ENCODE measurements around the gene CA10. TPM values are rescaled to one million over a fixed set of nuclear protein-coding genes. Genes with fewer than 3 reads are reported as not detected.
A peak's percentile ranks its signal among the peaks of the same experiment; 100 is the strongest.

The CA10 gene
- total RNA-seq, 2 donors from 2014 or later, result not detected

DNA sequence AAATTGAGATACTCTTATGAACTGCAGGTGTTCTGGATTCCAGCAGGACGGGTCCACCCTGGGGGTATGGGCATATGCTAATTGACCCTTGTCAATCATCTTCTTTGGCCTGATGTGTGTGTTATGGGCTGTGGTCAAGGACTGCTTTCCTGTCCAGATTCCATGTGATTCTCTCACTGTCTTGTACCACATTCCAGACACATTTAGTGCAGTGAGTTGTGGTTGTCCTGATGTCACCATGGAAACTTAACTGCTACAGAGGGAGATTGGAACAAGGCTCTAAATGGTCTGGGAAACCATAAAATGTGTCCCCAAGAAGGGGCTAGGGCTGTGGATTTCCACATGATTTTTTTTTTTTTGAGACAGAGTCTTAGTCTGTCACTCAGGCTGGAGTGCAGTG, 530.7 kb downstream of the CA10 start:
- H3K4me3 Mint-ChIP-seq, result no peak overlapping the region
- peaks cover 9% of the 10 kb centered on the region for H3K9me3 Mint-ChIP-seq
- H3K4me1 Mint-ChIP-seq (ENCODE audit: low read depth in 2 of 2), result no peaks in the 10 kb centered on the region
- H3K27ac Mint-ChIP-seq, result no peak overlapping the region
- peaks cover 9 to 27% of the 10 kb centered on the region in 2 donors for H3K27me3 Mint-ChIP-seq
- DNase-seq (ENCODE audit: low spot score) (no peak), ATAC-seq (no peak)
- H3K36me3 Mint-ChIP-seq, result peaks cover 7% of the 10 kb centered on the region

DNA sequence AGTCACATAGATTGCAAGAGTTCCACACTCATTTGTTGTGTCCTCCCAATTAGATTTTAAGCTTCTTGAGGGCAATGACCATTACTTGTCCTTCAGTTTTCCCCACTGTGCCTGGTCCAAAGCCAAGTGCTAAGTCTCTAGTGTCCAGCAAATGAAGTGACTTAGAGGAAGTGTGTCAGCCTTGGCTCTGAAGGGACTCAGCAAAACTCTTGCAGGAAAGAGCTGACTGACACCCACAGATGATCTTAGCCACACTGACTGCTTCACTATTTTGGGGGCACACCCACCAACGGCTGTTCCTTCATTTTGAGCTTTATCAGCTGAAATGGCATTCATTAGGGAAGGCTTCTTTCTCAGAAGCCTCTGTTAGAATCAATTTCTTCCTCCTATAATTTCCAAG, 540.0 kb downstream of the CA10 start:
- H3K9me3 Mint-ChIP-seq, result no peaks in the 10 kb centered on the region
- no peak overlapping the region for H3K27ac Mint-ChIP-seq
- H3K27me3 Mint-ChIP-seq, result peaks cover 13 to 39% of the 10 kb centered on the region in 2 donors
- DNase-seq (ENCODE audit: low spot score) (no peak), ATAC-seq (no peak)
- no peaks in the 10 kb centered on the region for H3K4me1 Mint-ChIP-seq (ENCODE audit: low read depth in 2 of 2)
- H3K4me3 Mint-ChIP-seq, result no peak overlapping the region
- peaks cover under 1% of the 10 kb centered on the region for H3K36me3 Mint-ChIP-seq

DNA sequence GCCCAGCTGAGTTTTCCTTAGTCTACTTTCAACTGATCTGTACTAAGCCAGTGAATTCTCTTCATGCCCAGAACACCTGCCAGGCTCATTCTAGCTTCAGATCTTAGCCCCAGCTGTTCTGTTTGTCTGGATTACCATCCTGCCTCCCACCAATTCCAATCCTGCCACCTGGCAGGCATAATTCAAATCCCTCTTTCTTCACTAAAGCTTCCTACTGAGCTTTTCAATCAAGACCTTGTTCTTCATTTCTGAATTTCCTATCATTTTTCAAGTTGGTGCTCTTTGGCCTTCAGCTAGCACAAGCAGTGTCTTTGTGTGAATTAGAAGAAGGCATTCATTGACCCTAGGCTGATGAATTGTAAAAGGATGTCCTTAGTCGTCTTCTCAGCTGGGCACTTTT, 540.5 kb downstream of the CA10 start:
- Mint-ChIP-seq H3K4me3 (no peak overlapping the region), H3K9me3 (no peaks in the 10 kb centered on the region), H3K27me3 (peaks cover 13 to 35% of the 10 kb centered on the region in 2 donors), H3K36me3 (no peaks in the 10 kb centered on the region), H3K27ac (no peak overlapping the region), H3K4me1 (ENCODE audit: low read depth in 2 of 2) (no peaks in the 10 kb centered on the region)
- ATAC-seq (no peak), DNase-seq (ENCODE audit: low spot score) (no peak)

DNA sequence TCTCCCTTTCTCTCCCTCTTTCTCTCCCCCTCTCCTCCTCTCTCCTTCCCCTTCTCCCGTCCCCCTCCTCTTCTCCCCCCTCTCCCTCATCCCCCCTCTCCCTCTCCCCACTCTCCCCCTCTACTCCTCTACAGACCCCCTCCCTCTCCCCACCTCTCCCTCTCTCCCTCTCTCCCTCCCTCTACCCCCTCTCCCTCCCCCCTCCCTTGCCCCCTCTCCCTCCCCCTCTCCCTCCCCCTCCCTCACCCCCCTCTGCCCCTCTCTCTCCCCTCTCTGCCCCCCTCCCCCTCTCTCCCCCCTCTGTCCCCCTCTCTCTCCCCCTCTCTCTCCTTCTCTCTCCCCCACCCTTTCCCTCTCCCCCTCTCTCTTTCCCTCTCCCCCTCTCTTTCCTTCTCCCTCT, 545.3 kb downstream of the CA10 start:
- Mint-ChIP-seq H3K27me3 (peaks cover 13 to 21% of the 10 kb centered on the region in 2 donors), H3K36me3 (no peaks in the 10 kb centered on the region), H3K27ac (no peak overlapping the region), H3K4me1 (ENCODE audit: low read depth in 2 of 2) (peaks cover 0 to 2% of the 10 kb centered on the region in 2 donors), H3K4me3 (no peak overlapping the region), H3K9me3 (no peaks in the 10 kb centered on the region)
- DNase-seq (ENCODE audit: low spot score) (no peak), ATAC-seq (no peak)

DNA sequence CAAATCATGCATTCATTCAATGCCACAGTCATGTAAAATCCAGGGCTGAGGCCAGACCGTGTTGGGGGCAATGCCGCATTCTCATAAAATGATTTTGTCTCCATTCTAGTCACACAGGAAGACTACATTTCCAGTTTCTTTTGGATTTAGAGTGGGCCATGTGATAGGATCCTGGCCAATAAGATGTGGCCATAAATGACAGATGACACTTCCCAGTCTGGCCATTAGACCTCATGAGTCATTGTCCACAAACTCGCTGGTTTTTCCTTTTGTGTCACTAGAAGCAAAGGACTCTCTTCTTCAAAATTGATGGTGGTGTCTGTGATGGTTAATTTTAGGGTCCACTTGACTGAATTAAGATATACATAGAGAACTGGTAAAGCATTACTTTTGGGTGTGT, 545.8 kb downstream of the CA10 start:
- H3K9me3 Mint-ChIP-seq, result no peaks in the 10 kb centered on the region
- ATAC-seq, result no peak
- no peak overlapping the region for H3K4me3 Mint-ChIP-seq
- no peak for DNase-seq (ENCODE audit: low spot score)
- H3K36me3 Mint-ChIP-seq, result no peaks in the 10 kb centered on the region
- peaks cover 0 to 2% of the 10 kb centered on the region in 2 donors for H3K4me1 Mint-ChIP-seq (ENCODE audit: low read depth in 2 of 2)
- no peak overlapping the region for H3K27ac Mint-ChIP-seq
- peaks cover 8 to 18% of the 10 kb centered on the region in 2 donors for H3K27me3 Mint-ChIP-seq

DNA sequence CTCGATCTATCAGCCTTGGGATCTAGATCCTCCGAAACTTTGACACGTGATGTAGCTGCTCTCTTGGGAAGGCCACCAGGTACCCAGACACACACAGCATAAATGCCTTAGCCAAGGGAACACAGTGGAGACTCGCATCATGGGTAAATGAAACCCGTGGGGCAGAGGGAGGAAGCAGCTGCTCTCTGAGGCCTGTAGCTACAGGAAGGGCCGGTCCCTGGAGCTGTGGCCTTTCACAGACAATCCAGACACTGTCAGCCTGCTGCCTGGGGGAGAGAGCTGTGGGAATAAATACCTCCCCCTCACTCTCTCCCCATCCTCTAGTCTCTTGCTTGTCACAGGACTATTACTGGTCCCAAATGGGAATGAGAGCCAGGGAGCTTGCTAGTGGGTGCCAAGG, 546.9 kb downstream of the CA10 start:
- H3K9me3 Mint-ChIP-seq, result no peaks in the 10 kb centered on the region
- DNase-seq (ENCODE audit: low spot score) (no peak), ATAC-seq (peak in 1 of 2 donors; percentile 25)
- no peak overlapping the region for H3K4me3 Mint-ChIP-seq
- peaks cover 7 to 11% of the 10 kb centered on the region in 2 donors for H3K27me3 Mint-ChIP-seq
- H3K4me1 Mint-ChIP-seq (ENCODE audit: low read depth in 2 of 2), result peaks cover 0 to 2% of the 10 kb centered on the region in 2 donors
- H3K27ac Mint-ChIP-seq, result no peak overlapping the region
- no peaks in the 10 kb centered on the region for H3K36me3 Mint-ChIP-seq

DNA sequence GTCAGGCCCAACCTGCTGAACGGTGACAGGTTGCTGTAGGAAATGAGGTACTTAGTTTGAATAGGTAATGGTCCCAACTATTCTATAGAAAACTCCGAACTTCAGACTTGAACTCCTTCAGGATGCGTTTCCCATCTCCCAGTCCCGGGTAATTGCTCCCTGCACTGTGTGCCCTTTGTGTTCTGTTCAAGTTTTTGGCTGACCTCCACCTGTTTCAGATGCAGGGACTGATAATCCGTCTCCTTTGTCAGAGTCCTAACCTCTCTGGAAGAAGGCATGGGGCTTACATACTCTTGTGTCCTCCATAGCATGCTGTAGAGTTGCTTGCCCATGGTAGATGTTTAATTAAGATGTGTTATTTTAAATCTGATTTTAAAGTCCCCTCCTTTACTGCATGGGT, 547.7 kb downstream of the CA10 start:
- Mint-ChIP-seq H3K4me1 (ENCODE audit: low read depth in 2 of 2) (peaks cover 0 to 2% of the 10 kb centered on the region in 2 donors), H3K27ac (no peak overlapping the region), H3K4me3 (no peak overlapping the region), H3K36me3 (no peaks in the 10 kb centered on the region), H3K27me3 (peaks cover 6 to 9% of the 10 kb centered on the region in 2 donors), H3K9me3 (no peaks in the 10 kb centered on the region)
- ATAC-seq (no peak), DNase-seq (ENCODE audit: low spot score) (no peak)

DNA sequence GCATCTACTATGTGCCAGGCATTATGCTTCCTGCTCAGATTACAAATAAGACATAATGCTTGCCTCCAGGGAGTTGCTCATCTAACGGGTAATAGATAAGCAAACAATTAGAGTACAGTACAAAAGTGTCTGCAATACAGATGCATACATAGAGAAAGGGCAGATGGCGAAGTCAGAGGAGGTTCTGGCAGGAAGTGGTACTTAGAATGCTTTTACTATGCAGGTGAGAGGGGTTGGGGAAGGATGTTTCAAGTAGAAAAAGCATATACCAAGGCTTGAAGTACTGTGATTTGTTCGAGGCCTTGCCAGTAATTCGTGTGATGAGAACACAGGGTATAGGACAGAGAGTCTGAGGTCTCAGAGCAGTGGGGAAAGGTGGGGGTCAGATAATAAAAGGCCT, 548.4 kb downstream of the CA10 start:
- no peak overlapping the region for H3K27ac Mint-ChIP-seq
- peaks cover 4 to 7% of the 10 kb centered on the region in 2 donors for H3K27me3 Mint-ChIP-seq
- DNase-seq (ENCODE audit: low spot score), result no peak
- H3K36me3 Mint-ChIP-seq, result no peaks in the 10 kb centered on the region
- peaks cover 0 to 2% of the 10 kb centered on the region in 2 donors for H3K4me1 Mint-ChIP-seq (ENCODE audit: low read depth in 2 of 2)
- no peak for ATAC-seq
- H3K9me3 Mint-ChIP-seq, result no peaks in the 10 kb centered on the region
- no peak overlapping the region for H3K4me3 Mint-ChIP-seq

DNA sequence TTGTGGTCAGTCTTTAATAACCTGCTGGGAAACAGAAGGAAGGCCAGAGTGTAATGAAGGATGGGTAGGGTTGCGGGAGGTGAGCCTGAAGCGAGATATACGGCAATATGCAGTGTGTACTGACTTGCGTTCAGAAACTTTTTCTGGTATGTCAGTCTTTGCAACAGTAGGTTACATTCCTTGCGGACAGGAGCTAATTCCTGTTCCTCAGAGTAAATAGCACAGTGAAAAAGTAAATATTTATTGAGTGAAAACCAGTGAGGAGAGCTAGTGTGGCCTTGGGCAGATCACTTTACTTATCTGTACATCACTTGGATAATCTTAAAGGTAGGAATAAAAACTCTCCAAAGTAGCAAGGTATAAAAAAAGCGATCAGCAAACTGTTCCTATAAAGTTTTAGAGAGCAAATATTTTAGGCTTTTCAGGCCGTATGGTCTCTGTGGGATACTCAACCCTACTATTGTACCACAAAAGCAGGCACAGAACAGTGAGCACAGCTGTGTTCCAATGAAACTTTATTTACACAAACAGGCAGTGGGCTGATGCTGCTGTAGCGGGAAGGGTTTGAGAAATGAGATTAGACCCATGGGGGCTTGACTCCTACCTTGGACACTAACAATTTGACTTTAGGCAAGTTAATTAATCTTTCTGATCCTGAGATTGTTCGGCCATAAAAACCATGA, 550.1 kb downstream of the CA10 start:
- Mint-ChIP-seq H3K9me3 (no peaks in the 10 kb centered on the region), H3K27ac (no peak overlapping the region), H3K4me3 (no peak overlapping the region), H3K4me1 (ENCODE audit: low read depth in 2 of 2) (peaks cover 0 to 2% of the 10 kb centered on the region in 2 donors), H3K36me3 (no peaks in the 10 kb centered on the region), H3K27me3 (peaks cover 6 to 9% of the 10 kb centered on the region in 2 donors)
- no peak for DNase-seq (ENCODE audit: low spot score)
- ATAC-seq, result no peak

DNA sequence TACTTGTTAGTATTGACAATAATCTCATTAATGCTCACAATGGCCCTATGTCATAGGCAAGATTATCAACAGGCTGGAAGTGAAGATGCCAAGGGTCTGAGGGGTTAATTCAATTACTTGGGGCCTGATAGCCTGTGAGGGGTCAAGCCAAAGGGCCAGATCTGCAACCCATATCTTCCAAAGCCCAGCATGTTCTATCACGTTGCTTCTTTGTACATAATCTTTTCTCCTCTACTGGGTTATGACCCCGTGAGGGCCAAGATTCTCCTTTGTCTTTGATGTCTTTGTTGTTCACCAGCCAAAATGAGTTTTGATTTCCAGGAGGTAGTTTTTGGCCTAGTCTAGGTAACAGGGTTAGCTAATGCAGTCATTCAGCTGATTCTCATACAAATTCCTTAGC, 551.0 kb downstream of the CA10 start:
- Mint-ChIP-seq H3K9me3 (no peaks in the 10 kb centered on the region), H3K27me3 (peaks cover 6 to 9% of the 10 kb centered on the region in 2 donors), H3K36me3 (no peaks in the 10 kb centered on the region), H3K4me1 (ENCODE audit: low read depth in 2 of 2) (peaks cover 0 to 2% of the 10 kb centered on the region in 2 donors), H3K27ac (no peak overlapping the region), H3K4me3 (no peak overlapping the region)
- DNase-seq (ENCODE audit: low spot score), result no peak
- ATAC-seq, result no peak

DNA sequence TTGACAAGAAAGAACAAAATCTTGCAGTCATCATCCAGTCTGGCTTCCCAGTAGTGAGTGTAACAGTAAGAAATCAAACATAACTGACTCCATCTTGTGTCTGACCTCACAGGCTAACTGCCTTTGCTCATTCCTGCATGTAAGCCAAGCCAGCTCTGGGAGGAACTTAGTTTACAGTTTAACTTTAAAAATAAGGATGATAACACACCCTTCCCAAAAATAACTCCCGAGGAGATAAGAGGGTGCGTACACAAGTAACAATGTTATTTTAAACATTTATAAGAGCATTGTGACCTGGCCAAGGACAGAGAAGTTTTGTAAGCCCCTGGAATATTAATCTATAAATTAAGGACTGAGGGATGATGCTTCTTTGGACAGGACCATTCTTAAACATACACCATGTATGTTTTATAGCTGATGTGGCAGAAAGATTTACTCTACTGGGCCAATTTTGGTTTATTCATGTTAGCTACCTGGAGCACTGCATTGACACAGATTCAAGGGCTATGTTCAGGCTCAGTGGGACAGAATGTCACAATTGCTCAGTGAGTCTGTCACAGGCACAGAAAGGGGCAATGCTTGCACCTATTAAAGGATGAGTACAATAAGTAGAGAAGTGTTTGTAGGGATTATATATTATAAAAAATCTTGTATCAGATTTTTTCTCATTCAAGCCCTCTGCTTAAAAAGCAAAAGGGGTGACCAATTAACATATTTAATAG, 554.1 kb downstream of the CA10 start:
- no peak for ATAC-seq
- Mint-ChIP-seq H3K4me3 (no peak overlapping the region), H3K36me3 (no peaks in the 10 kb centered on the region), H3K27me3 (peaks cover 9 to 10% of the 10 kb centered on the region in 2 donors), H3K4me1 (ENCODE audit: low read depth in 2 of 2) (no peaks in the 10 kb centered on the region), H3K9me3 (no peaks in the 10 kb centered on the region), H3K27ac (no peak overlapping the region)
- DNase-seq (ENCODE audit: low spot score), result no peak

DNA sequence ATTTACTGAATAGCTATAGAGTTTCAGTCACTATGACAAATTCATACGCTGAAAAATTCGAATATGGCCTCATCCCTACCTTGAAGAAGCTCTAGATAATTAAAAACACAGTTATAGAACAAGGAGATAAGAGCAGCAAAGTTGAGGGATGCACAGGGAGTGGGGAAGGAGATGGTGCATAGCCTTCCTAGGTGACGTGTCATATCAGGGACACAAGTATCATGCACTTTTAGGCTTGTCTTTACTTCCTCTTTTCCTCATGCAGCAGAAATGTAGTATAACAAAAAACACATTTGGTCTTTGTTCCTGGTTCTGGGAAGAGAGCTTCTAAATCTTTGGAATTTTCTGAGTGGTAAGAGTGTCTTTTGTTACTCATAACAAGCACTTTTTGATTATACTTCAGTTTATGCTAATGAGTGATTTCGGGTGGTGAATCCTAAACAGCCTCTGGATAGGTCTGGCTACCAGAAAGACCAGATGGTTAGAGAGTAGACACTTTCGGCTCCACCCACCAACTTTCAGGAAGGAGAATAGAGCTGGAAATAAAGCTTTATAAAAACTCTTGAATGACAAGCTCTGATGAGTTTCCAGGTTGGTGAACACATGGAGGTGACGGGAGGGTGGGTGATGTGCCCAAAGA, 556.8 kb downstream of the CA10 start:
- DNase-seq (ENCODE audit: low spot score), result no peak
- H3K4me3 Mint-ChIP-seq, result no peak overlapping the region

DNA sequence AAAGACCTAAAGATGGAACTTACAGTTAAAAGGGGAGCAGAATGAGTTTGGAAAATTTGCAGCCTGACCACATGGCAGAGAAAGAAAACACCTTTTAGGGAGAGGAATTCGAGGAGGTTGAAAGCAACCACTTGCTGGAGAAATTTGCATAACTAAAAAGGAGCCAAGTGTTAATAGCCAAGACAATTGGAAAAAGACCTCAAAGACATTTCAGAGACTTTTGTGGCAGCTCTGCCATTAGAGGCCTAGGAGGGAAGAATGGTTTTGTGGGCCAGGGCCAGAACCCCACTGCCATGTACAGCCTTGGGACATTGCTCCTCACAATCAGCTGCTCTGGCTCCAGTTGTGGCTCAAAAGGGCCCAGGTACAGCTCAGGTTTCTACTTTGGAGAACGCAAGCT, 559.7 kb downstream of the CA10 start:
- Mint-ChIP-seq H3K27ac (no peak overlapping the region), H3K27me3 (peaks cover 13 to 15% of the 10 kb centered on the region in 2 donors), H3K4me1 (ENCODE audit: low read depth in 2 of 2) (no peaks in the 10 kb centered on the region), H3K9me3 (no peaks in the 10 kb centered on the region), H3K4me3 (no peak overlapping the region), H3K36me3 (no peaks in the 10 kb centered on the region)
- no peak for DNase-seq (ENCODE audit: low spot score)
- ATAC-seq, result peak in 1 of 2 donors; percentile 36

More for the DNA sequence above, 556.8 kb downstream of the CA10 start:
- peaks cover 9 to 14% of the 10 kb centered on the region in 2 donors for H3K27me3 Mint-ChIP-seq
- H3K4me1 Mint-ChIP-seq (ENCODE audit: low read depth in 2 of 2), result no peaks in the 10 kb centered on the region
- no peaks in the 10 kb centered on the region for H3K9me3 Mint-ChIP-seq
- H3K36me3 Mint-ChIP-seq, result no peaks in the 10 kb centered on the region
- no peak for ATAC-seq
- no peak overlapping the region for H3K27ac Mint-ChIP-seq

DNA sequence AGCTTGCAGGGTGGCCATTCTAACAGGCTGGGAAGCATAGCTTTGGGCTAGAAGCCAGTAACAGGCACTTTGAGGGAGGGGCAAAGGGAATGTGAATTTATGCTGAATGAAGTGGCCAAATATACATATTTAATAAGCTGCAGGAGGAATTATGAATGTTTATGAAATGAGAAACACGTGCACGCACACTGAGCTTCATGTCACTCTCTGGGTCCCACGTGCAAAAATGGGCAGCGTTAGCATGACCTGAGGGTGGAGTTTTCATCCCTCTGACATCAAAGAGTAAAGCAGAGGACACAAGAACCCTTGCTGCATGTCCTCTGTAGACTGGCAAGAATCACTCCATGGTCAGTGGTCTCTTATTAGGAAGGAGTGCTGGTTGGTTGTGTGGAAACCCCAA, 561.2 kb downstream of the CA10 start:
- H3K4me1 Mint-ChIP-seq (ENCODE audit: low read depth in 2 of 2), result no peaks in the 10 kb centered on the region
- no peak for ATAC-seq
- H3K4me3 Mint-ChIP-seq, result no peak overlapping the region
- H3K9me3 Mint-ChIP-seq, result no peaks in the 10 kb centered on the region
- H3K27ac Mint-ChIP-seq, result no peak overlapping the region
- H3K36me3 Mint-ChIP-seq, result no peaks in the 10 kb centered on the region
- H3K27me3 Mint-ChIP-seq, result peaks cover 12 to 13% of the 10 kb centered on the region in 2 donors
- no peak for DNase-seq (ENCODE audit: low spot score)

All from natural killer cell treated with Interleukin-12 subunit alpha and Interleukin-12 subunit beta and Interleukin-15 and Interleukin-18, amount 100 ng/mL, for 72 hours (primary cell).